GM23338 (cell line): ENCODE measurements around the gene CCL23.

Experiments
- EZH2 ChIP-seq: fragments of 200-600 bp; sonication (generic); IDR thresholded peaks from one replicate; pipeline ENCODE4 v1.8.0; 2017; ENCODE audit warnings: antibody characterized with exemption, mild to moderate bottlenecking, low read depth; ENCODE audit not compliant: unreplicated experiment
- POLR2AphosphoS5 ChIP-seq: IDR thresholded peaks from 2 replicates; pipeline ENCODE4 v1.6.1; 2016; ENCODE audit warnings: antibody characterized with exemption, low read depth

DNA sequence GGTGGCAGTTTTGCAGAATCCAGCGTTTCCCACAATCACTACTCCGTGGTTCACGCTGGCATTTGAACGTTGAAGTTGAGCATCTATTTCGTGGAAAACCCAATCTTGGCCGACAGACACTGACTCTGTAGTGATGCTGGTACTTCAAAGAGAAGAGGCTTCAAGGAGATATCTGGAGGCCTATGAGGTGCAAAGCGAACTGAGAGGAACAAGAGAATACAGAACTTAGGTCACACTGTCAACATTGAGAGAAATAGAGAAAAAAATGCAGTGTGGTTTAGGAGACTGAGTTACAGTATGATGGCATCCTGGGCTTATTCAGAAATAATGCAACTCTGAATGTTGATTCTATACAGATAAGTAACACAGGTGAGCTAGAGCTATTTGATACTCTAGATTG is 52.5 kb downstream of the CCL23 start:
- TF ChIP-seq POLR2AphosphoS5, result no peak
- no peak for TF ChIP-seq EZH2
